GM19035 (cell line): ENCODE results near the gene SMOC1.

Experiments used
- ATAC-seq: cut with Tn5 transposase; IDR thresholded peaks from one replicate; pipeline ENCODE4 v1.9.1; 2021; ENCODE audit not compliant: unreplicated experiment

Gene SMOC1

GRCh38 chr14:69861025-69861569 is 18.1 kb upstream of the SMOC1 start:
- ATAC-seq = no peak

GRCh38 chr14:69863083-69863482 is 16.1 kb upstream of the SMOC1 start:
- ATAC-seq = no peak

GRCh38 chr14:69865701-69866365 is 13.4 kb upstream of the SMOC1 start:
- no peak for ATAC-seq

- ATAC-seq = no peak
Measured at GRCh38 chr14:69868363-69868963, 10.8 kb upstream of the SMOC1 start.

GRCh38 chr14:69870613-69871012 is 8.6 kb upstream of the SMOC1 start:
- no peak for ATAC-seq

GRCh38 chr14:69873877-69874780 is 5.1 kb upstream of the SMOC1 start:
- no peak for ATAC-seq

- no peak for ATAC-seq
Measured at GRCh38 chr14:69876221-69876847, 2.9 kb upstream of the SMOC1 start.

GRCh38 chr14:69876848-69877306 is 2.3 kb upstream of the SMOC1 start:
- no peak for ATAC-seq

- ATAC-seq = no peak
Measured at GRCh38 chr14:69877492-69877891, 1.7 kb upstream of the SMOC1 start.

- no peak for ATAC-seq
Measured at GRCh38 chr14:69878251-69878650, 965 bp upstream of the SMOC1 start.

GRCh38 chr14:69880044-69880487 is 850 bp downstream of the SMOC1 start:
- no peak for ATAC-seq

- ATAC-seq = no peak
Measured at GRCh38 chr14:69880893-69881292, 1.7 kb downstream of the SMOC1 start.

GRCh38 chr14:69882116-69882864 is 3.1 kb downstream of the SMOC1 start:
- ATAC-seq = no peak

- no peak for ATAC-seq
Measured at GRCh38 chr14:69882915-69883314, 3.7 kb downstream of the SMOC1 start.

- ATAC-seq = no peak
Measured at GRCh38 chr14:69886453-69887242, 7.4 kb downstream of the SMOC1 start.

- no peak for ATAC-seq
Measured at GRCh38 chr14:69887740-69888657, 8.8 kb downstream of the SMOC1 start.

- ATAC-seq = no peak
Measured at GRCh38 chr14:69891422-69891821, 12.2 kb downstream of the SMOC1 start.

GRCh38 chr14:69895109-69895508 is 15.9 kb downstream of the SMOC1 start:
- ATAC-seq = no peak
